K562 (cell line): ENCODE data around the gene URM1. TPM values are rescaled to one million over a fixed set of nuclear protein-coding genes. Genes with fewer than 3 reads are reported as not detected.

ENCODE experiments used
- ATF1 ChIP-seq, 2 experiments: fragments of 450-650 bp in 1 of 2; IDR thresholded peaks; 2 replicates each; pipeline ENCODE4 v1.6.1; 2016; ENCODE audit warnings: missing compliant biosample characterization in 1 of 2, missing genetic modification characterization in 1 of 2
- CREB3L1 ChIP-seq: fragments of 450-650 bp; IDR thresholded peaks from 2 replicates; pipeline ENCODE4 v1.6.1; 2014; ENCODE audit warnings: low read depth, mild to moderate bottlenecking, moderate library complexity, borderline replicate concordance
- ELK1 ChIP-seq: sonication (generic); formaldehyde crosslinking; IDR thresholded peaks from 2 replicates; pipeline ENCODE4 v1.8.1; 2022; ENCODE audit warnings: missing genetic modification reagents
- ELK3 ChIP-seq: fragments of 450-650 bp; formaldehyde crosslinking; IDR thresholded peaks from 2 replicates; pipeline ENCODE4 v1.4.0; 2020; ENCODE audit warnings: mild to moderate bottlenecking
- FOXJ3 ChIP-seq: sonication (generic); formaldehyde crosslinking; IDR thresholded peaks from 2 replicates; pipeline ENCODE4 v1.4.0; 2020; ENCODE audit warnings: mild to moderate bottlenecking, missing genetic modification reagents
- FOXK1 ChIP-seq: sonication (generic); formaldehyde crosslinking; IDR thresholded peaks from 2 replicates; pipeline ENCODE4 v1.8.0; 2022; ENCODE audit warnings: missing genetic modification reagents, mild to moderate bottlenecking, borderline replicate concordance
- GTF2F1 ChIP-seq: IDR thresholded peaks from 2 replicates; pipeline ENCODE4 v1.6.1; 2011; ENCODE audit warnings: low read depth, low read length, improper control_type of control experiment
- MAFG ChIP-seq: fragments of 450-650 bp; conservative IDR thresholded peaks from 2 replicates; pipeline ENCODE4 v1.6.1; 2016; ENCODE audit warnings: missing genetic modification characterization, missing compliant biosample characterization
- NELFE ChIP-seq: IDR thresholded peaks from 2 replicates; pipeline ENCODE4 v1.6.1; 2011; ENCODE audit warnings: mild to moderate bottlenecking; ENCODE audit not compliant: insufficient read depth, insufficient read length
- NFIC ChIP-seq: fragments of 450-650 bp; IDR thresholded peaks from 2 replicates; pipeline ENCODE4 v1.6.1; 2017; ENCODE audit warnings: mild to moderate bottlenecking, inconsistent platforms
- NFYB ChIP-seq: IDR thresholded peaks from 2 replicates; pipeline ENCODE4 v1.6.1; 2011; ENCODE audit warnings: mild to moderate bottlenecking, moderate library complexity; ENCODE audit not compliant: insufficient read length; ENCODE audit errors: extremely low read depth
- NR1H2 ChIP-seq: sonication (generic); formaldehyde crosslinking; IDR thresholded peaks from 2 replicates; pipeline ENCODE4 v1.4.0; 2020; ENCODE audit warnings: mild to moderate bottlenecking, missing genetic modification reagents
- PHF20 ChIP-seq: fragments of 450-650 bp; IDR thresholded peaks from 2 replicates; pipeline ENCODE4 v1.6.1; 2018; ENCODE audit not compliant: partially characterized antibody
- PHF21A ChIP-seq: fragments of 450-650 bp; IDR thresholded peaks from 2 replicates; pipeline ENCODE4 v1.6.1; 2017; ENCODE audit warnings: low read depth, borderline replicate concordance
- RBFOX2 ChIP-seq: fragments of 200-400 bp; formaldehyde crosslinking; IDR thresholded peaks from 2 replicates; pipeline ENCODE4 v1.6.1; 2017; ENCODE audit warnings: low read depth, mild to moderate bottlenecking, low read length, moderate library complexity
- ZNF124 ChIP-seq: sonication (generic); formaldehyde crosslinking; IDR thresholded peaks from 2 replicates; pipeline ENCODE4 v1.8.1; 2022; ENCODE audit warnings: missing genetic modification reagents
- ZNF224 ChIP-seq: sonication (generic); formaldehyde crosslinking; IDR thresholded peaks from 2 replicates; pipeline ENCODE4 v1.8.0; 2022; ENCODE audit warnings: mild to moderate bottlenecking, missing genetic modification reagents
- polyA plus RNA-seq, 8 experiments: library from polyadenylated mRNA; depleted of rRNA in 4 of 8; stranded (reverse) in 5 of 8; unstranded in 3 of 8; fragments of >200 nt; fragmentation: Nextera tagmentation in 2 of 8; fragmentation: Illumina TruSeq in 1 of 8; extraction: Ambion mirVana in 2 of 8; extraction: Trizol in 1 of 8; gene quantifications; 2 replicates each; pipeline versions ENCODE4 v1.2.1 to v1.2.3, GENCODE V29; 2011 to 2014; ENCODE audit warnings: inconsistent platforms in 1 of 8, missing spikeins in 1 of 8
- total RNA-seq, 7 experiments: library from RNA; depleted of rRNA in 6 of 7; stranded (reverse); fragments of >200 nt in 6 of 7; fragmentation: Illumina TruSeq in 2 of 7; extraction: Trizol in 2 of 7; gene quantifications; 2 replicates each; pipeline versions ENCODE4 v1.2.1 to v1.2.3, GENCODE V29; 2011 to 2021; ENCODE audit warnings: low replicate concordance in 1 of 7
- TF ChIP-seq, protein P1 (sequence below), 3 experiments: fragments of 200-800 bp in 1 of 3; fragments of 250-450 bp in 1 of 3; fragments of 450-650 bp in 1 of 3; sonication (Bioruptor Pico) in 1 of 3; sonication (Bioruptor generic) in 1 of 3; formaldehyde crosslinking in 1 of 3; IDR thresholded peaks; 2 replicates each; pipeline versions ENCODE4 v1.6.1 to v1.8.0; 2016 to 2022; ENCODE audit warnings: mild to moderate bottlenecking in 2 of 3, missing genetic modification characterization in 2 of 3, missing compliant biosample characterization in 1 of 3, moderate library complexity in 1 of 3

The URM1 gene
- total and polyA plus RNA-seq, 9 of the 15 experiments (the other 6 are each of a cell fraction or from before 2014, with no cell fraction given): 10.1 to 88.9 (median 53.3) TPM

DNA sequence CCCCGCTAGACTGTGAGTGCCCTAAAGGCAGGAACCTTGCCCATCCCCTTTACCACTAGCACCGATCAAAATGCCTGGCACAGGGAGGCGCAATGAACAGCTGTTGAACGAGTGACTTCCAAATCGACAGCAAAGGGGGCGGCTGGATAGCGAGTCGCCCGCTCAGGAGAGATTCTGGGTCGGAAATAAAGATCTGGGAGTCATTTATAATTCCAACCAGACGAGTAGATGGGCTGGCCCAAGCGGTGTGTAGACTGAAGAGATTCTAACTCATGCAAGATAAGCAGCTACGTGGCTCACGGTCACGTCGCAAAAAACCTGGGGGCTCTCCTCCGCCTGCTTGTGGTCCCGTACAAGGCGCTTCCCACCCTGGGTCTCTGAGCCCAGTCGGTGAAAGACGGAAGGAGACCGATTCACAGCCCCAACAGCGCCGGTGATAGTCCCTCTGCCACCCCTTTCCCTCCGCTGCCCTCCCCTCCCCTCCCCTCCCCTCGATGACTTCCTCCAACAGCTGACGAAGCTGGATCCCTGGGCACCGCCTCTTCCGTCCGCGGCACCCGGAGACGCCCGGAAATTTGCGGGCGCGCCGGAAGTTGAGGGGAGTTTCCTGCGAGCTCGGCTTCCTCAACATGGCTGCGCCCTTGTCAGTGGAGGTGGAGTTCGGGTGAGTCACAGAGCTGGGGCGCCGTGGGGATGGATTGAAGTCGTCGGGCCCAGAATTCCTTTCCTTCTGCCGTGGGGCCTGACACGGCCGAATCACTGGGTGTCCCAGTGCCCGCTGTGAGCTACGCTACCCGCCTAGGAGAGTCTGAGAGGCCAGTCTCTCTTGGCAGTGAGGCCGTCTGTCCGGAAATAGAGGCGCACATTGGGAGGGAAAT, at the start of gene URM1 (continued):
- TF ChIP-seq NFYB (no peak), ELK3 (CRISPR knock-in tag) (no peak), MAFG (tag) (no peak), ZNF224 (CRISPR knock-in tag) (peak; percentile 19; the same call in 1 of the 2 replicates), PHF20 (peak; percentile 99), NR1H2 (no peak), CREB3L1 (peak; percentile 44; the same call in 1 of the 2 replicates), ZNF124 (CRISPR knock-in tag) (no peak), NFIC (no peak), FOXK1 (CRISPR knock-in tag) (no peak), NELFE (no peak), RBFOX2 (peak; percentile 79), ELK1 (CRISPR knock-in tag) (no peak), FOXJ3 (CRISPR knock-in tag) (no peak), ATF1 (CRISPR knock-in tag; IDR thresholded peaks at IDR 0.05) (no peak), ATF1 (tag; IDR thresholded peaks at IDR 0.05) (peak; percentile 50), PHF21A (no peak), GTF2F1 (no peak)
- TF ChIP-seq, protein P1, sequence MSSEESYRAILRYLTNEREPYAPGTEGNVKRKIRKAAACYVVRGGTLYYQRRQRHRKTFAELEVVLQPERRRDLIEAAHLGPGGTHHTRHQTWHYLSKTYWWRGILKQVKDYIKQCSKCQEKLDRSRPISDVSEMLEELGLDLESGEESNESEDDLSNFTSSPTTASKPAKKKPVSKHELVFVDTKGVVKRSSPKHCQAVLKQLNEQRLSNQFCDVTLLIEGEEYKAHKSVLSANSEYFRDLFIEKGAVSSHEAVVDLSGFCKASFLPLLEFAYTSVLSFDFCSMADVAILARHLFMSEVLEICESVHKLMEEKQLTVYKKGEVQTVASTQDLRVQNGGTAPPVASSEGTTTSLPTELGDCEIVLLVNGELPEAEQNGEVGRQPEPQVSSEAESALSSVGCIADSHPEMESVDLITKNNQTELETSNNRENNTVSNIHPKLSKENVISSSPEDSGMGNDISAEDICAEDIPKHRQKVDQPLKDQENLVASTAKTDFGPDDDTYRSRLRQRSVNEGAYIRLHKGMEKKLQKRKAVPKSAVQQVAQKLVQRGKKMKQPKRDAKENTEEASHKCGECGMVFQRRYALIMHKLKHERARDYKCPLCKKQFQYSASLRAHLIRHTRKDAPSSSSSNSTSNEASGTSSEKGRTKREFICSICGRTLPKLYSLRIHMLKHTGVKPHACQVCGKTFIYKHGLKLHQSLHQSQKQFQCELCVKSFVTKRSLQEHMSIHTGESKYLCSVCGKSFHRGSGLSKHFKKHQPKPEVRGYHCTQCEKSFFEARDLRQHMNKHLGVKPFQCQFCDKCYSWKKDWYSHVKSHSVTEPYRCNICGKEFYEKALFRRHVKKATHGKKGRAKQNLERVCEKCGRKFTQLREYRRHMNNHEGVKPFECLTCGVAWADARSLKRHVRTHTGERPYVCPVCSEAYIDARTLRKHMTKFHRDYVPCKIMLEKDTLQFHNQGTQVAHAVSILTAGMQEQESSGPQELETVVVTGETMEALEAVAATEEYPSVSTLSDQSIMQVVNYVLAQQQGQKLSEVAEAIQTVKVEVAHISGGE (CRISPR knock-in tag; IDR thresholded peaks at IDR 0.05): peak in 2 of 3 experiments; percentile 55 to 89; a peak in 3 of 6 replicates
